ENCODE results near the gene ARHGAP27.

- TF ChIP-seq POLR2A (IDR thresholded peaks at IDR 0.05) (no peak), CTCF (IDR thresholded peaks at IDR 0.05) (no peak)
Measured at GRCh38 chr17:45436625-45437464, 4.2 kb upstream of the ARHGAP27 start.
